Ovary (tissue), 9 donors: Measurements from ENCODE around the gene ISYNA1. TPM values are rescaled to one million over a fixed set of nuclear protein-coding genes. Genes with fewer than 3 reads are reported as not detected.

Experiments used
- DNase-seq, 5 donors: peaks; one replicate each; pipeline ENCODE4 v3.0.0-alpha.2; 2019 to 2020
- H3K27ac ChIP-seq, 2 donors: fragments of 200-600 bp; one replicate each; pipeline versions ENCODE4 v1.5.1 to v1.8.0; 2019 to 2022
- H3K27me3 ChIP-seq: fragments of 200-600 bp; one replicate; pipeline ENCODE4 v1.8.0; 2022
- H3K36me3 ChIP-seq: fragments of 200-600 bp; sonication (generic); one replicate; pipeline ENCODE4 v1.5.1; 2019
- H3K4me1 ChIP-seq: one replicate; pipeline ENCODE4 v1.8.1; 2013; ENCODE audit warnings: mild to moderate bottlenecking, moderate library complexity; ENCODE audit not compliant: insufficient read depth
- H3K4me3 ChIP-seq: fragments of 200-600 bp; sonication (generic); one replicate; pipeline ENCODE4 v1.5.1; 2017
- H3K9me3 ChIP-seq, 2 donors: fragments of 200-600 bp in 1 of 2; sonication (generic) in 1 of 2; one replicate each; pipeline versions ENCODE4 v1.5.1 to v1.8.1; 2013 to 2019; ENCODE audit warnings: mild to moderate bottlenecking in 1 of 2, moderate library complexity in 1 of 2
- EP300 ChIP-seq: sonication (generic); formaldehyde crosslinking; IDR thresholded peaks from one replicate; pipeline ENCODE4 v1.6.1; 2017; ENCODE audit warnings: antibody characterized with exemption
- POLR2A ChIP-seq: fragments of 450-650 bp; IDR thresholded peaks from one replicate; pipeline ENCODE4 v1.6.1; 2017; ENCODE audit warnings: antibody characterized with exemption, mild to moderate bottlenecking, moderate library complexity
- WGBS, 3 donors: extraction: QIAGEN DNeasy Blood & Tissue Kit in 1 of 3; methylation state at CpG; one replicate each; pipeline versions ENCODE4 v1.1.5 to v1.1.7; 2013 to 2017; 5-methylcytosine and 5-hydroxymethylcytosine counted together
- intact Hi-C, 4 donors: fragments of 100-400 bp; cut with DNase I; formaldehyde crosslinking; loops; one replicate each; pipeline versions ENCODE4 v1.11.0 to v1.15.1; 2022 to 2023
- polyA plus RNA-seq, 2 donors: library from polyadenylated mRNA; stranded (reverse); fragments of 200-250 nt in 1 of 2; fragments of 350-450 nt in 1 of 2; fragmentation: Illumina TruSeq in 1 of 2; extraction: RNeasy Lipid Tissue Mini Kit (QIAGEN cat#74804) in 1 of 2; gene quantifications; one replicate each; pipeline ENCODE4 v1.2.3, GENCODE V29; 2013 to 2014
- total RNA-seq, 7 donors: library from RNA; depleted of rRNA in 2 of 7; stranded (reverse); fragments of >200 nt in 2 of 7; fragmentation: NEBNext Ultra II Directional in 3 of 7; extraction: Animal tissue kit (Norgen Biotek cat#: 25700) in 3 of 7; gene quantifications; one replicate each; pipeline versions ENCODE4 v1.1.0 to v1.2.4, GENCODE V29; 2016 to 2023
- TF ChIP-seq, protein P1 (sequence below), 3 donors: fragments of 450-650 bp in 2 of 3; fragments of 200-600 bp in 1 of 3; IDR thresholded peaks; one replicate each; pipeline versions ENCODE4 v1.5.1 to v1.8.0; 2016 to 2022; ENCODE audit warnings: antibody characterized with exemption in 3 of 3, mild to moderate bottlenecking in 1 of 3
- donor health status: DM: no; HTN: no; CAD: no; lungs with moderate emphysema.
- donor health status: DM: no; HTN: no; CAD: no.
- donor health status: Bipolar disorder and iron deficiency.
- donor health status: DM: yes; HTN: yes; CAD: no.
- donor health status: DM: no; HTN: no; CAD: no.
- donor health status: DM: yes; HTN: yes; CAD: no.

The ISYNA1 gene
- total and polyA plus RNA-seq, 9 donors = 9.6 to 345 (median 183) TPM

DNA sequence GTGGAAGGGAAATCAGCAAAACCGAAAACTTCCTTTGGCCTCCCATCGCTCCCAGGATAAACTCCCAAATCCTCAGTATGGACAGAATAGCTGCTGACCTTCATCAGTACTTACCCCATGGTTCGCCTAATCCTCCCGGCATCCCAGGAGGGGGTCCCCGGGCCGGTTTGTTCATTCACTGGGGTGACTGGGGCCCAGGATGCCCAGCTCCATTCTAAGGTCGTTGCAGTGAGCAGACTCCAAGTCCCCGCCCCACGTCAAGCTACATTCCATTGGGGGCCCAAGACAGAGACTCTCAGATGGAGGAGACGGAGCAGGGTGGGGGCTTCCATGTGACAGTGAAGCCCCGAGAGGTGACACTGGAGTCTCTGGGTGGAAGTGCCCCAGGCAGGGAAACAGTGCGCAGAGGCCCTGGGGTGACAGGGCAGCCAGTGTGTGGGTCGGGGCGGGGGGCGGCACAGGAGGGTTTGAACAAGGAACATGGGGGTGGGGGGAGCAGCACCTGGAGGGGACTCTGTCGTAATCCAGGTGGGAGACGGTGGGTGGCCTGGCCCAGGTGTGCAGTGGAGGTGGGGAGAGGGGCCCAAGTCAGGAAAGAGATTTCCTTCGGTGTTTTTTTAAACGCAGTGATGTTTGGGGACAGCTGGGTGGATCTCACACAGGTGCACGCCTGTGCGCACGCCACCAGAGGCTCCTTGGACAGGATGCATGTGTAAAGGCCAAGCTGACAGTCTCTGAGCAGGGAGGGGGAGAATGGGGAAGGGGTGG, 13.6 kb downstream of the ISYNA1 start:
- Histone ChIP-seq H3K27ac (peak overlapping the region in 1 of 2 donors; percentile 2), H3K4me1 (peaks cover 17% of the 10 kb centered on the region), H3K4me3 (no peak overlapping the region), H3K36me3 (no peaks in the 10 kb centered on the region), H3K27me3 (no peaks in the 10 kb centered on the region), H3K9me3 (no peaks in the 10 kb centered on the region)
- DNase-seq = peak in 3 of 5 donors; percentile 36 to 45 (median 39)
- intact Hi-C loops = loop anchor here in 1 of 4 donors (10.0 kb wide), 1 partner anchor 420 kb away; the partner anchor contains the start of gene ARRDC2
- 75 to 79% (median 76%) methylated on average over 22 of the region's 22 CpGs for WGBS, 3 donors
- TF ChIP-seq EP300 (no peak), POLR2A (no peak)
- TF ChIP-seq, protein P1, sequence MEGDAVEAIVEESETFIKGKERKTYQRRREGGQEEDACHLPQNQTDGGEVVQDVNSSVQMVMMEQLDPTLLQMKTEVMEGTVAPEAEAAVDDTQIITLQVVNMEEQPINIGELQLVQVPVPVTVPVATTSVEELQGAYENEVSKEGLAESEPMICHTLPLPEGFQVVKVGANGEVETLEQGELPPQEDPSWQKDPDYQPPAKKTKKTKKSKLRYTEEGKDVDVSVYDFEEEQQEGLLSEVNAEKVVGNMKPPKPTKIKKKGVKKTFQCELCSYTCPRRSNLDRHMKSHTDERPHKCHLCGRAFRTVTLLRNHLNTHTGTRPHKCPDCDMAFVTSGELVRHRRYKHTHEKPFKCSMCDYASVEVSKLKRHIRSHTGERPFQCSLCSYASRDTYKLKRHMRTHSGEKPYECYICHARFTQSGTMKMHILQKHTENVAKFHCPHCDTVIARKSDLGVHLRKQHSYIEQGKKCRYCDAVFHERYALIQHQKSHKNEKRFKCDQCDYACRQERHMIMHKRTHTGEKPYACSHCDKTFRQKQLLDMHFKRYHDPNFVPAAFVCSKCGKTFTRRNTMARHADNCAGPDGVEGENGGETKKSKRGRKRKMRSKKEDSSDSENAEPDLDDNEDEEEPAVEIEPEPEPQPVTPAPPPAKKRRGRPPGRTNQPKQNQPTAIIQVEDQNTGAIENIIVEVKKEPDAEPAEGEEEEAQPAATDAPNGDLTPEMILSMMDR (IDR thresholded peaks at IDR 0.05) = no peak

DNA sequence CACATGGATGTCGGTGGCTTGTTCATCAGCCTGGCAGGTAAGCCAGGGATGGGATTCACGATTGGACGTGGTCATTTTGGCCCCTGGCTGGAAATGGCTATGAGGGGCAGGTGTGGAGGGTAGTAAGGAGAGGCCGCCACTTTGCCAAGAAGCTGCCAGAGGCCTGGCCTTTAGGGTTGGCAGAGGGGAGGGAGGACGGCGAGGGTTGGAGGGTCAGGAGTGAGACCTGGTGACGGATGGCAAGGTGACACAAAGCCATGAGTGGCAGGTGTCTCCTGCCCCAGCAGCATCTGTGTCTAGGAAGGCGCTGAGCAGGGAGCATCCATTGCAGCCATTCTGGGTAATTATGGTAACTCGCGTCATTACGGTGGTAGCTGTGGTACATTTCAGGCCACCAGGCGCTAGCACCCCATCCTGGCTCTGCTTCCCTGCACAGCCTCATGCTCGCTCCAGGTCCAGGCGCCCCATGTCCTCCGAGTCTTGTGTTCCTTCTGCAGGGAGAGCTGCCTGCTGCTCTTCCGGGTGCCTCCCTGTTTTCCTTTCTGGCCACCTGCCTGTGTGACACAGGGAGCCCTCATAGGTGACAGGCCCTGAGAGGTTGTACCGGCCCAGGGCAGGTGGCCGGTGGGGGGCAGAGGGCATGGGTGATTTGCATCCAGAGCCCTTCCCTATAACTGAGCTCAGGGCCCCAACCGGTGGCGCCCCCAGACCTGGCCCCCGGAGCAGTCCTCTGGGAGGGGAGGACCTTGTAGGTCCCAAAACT, 14.5 kb downstream of the ISYNA1 start:
- H3K4me1 ChIP-seq = peaks cover 22% of the 10 kb centered on the region
- no peaks in the 10 kb centered on the region for H3K9me3 ChIP-seq
- H3K36me3 ChIP-seq = no peaks in the 10 kb centered on the region
- TF ChIP-seq EP300 (no peak), POLR2A (no peak)
- TF ChIP-seq, protein P1 (IDR thresholded peaks at IDR 0.05) = no peak
- intact Hi-C loops = loop anchor here in 1 of 4 donors (10.0 kb wide), 1 partner anchor 419 kb away; the partner anchor contains the start of gene ARRDC2
- H3K4me3 ChIP-seq = no peak overlapping the region
- peak in 3 of 5 donors; percentile 17 to 39 (median 34) for DNase-seq
- no peaks in the 10 kb centered on the region for H3K27me3 ChIP-seq
- H3K27ac ChIP-seq = no peak overlapping the region
- 74 to 77% (median 75%) methylated on average over 21 of the region's 21 CpGs for WGBS, 3 donors

GRCh38 chr19:18422530-18423191, 15.3 kb downstream of the ISYNA1 start:
- H3K27ac ChIP-seq = no peak overlapping the region
- H3K9me3 ChIP-seq = no peaks in the 10 kb centered on the region
- no peak overlapping the region for H3K4me3 ChIP-seq
- 72 to 75% (median 74%) methylated on average over 14 of the region's 14 CpGs for WGBS, 3 donors
- peak in 3 of 5 donors; percentile 32 to 40 (median 33) for DNase-seq
- H3K27me3 ChIP-seq = no peaks in the 10 kb centered on the region
- TF ChIP-seq POLR2A (no peak), EP300 (no peak)
- TF ChIP-seq, protein P1 (IDR thresholded peaks at IDR 0.05) = no peak
- intact Hi-C loops = loop anchor here in 1 of 4 donors (10.0 kb wide), 1 partner anchor 418 kb away; the partner anchor contains the start of gene ARRDC2
- H3K4me1 ChIP-seq = peaks cover 27% of the 10 kb centered on the region
- H3K36me3 ChIP-seq = no peaks in the 10 kb centered on the region

DNA sequence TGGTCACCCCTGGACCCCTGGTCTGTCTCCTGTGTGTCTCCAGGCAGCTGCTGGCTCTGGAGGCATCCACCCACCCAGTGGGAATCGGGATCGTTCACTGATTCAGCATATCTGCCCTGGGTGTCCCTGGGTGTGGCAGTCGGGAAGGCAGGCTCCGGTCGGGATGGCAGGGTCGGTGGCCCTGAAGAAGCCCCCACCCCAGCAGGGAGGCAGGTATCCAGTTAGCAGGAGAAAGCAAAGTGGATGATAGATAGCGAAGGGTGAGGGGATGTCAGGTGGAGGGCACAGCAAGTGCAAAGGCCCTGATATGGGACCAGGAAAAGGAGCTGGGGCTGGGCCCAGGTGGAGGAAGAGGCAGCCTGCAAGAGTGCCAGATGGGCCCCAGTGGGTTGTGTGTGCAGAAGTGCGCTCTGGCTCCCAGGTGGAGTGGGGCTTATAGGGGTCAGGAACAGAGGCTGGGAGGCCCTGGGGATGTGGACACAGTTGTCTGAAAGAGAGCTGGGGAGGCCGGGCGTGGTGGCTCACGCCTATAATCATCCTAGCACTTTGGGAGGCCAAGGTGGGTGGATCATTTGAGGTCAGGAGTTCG, 16.5 kb downstream of the ISYNA1 start:
- no peaks in the 10 kb centered on the region for H3K36me3 ChIP-seq
- WGBS, 3 donors = 74 to 80% (median 76%) methylated on average over 12 of the region's 12 CpGs
- no peaks in the 10 kb centered on the region for H3K27me3 ChIP-seq
- DNase-seq = peak in 3 of 5 donors; percentile 42 to 44 (median 44)
- H3K27ac ChIP-seq = peak overlapping the region in 1 of 2 donors; percentile 23
- H3K4me1 ChIP-seq = peaks cover 26% of the 10 kb centered on the region
- TF ChIP-seq, protein P1 (IDR thresholded peaks at IDR 0.05) = no peak
- TF ChIP-seq EP300 = no peak
- TF ChIP-seq POLR2A = no peak
- intact Hi-C loops = loop anchor here in 1 of 4 donors (10.0 kb wide), 1 partner anchor 417 kb away; the partner anchor contains the start of gene ARRDC2
- H3K4me3 ChIP-seq = no peak overlapping the region
- no peaks in the 10 kb centered on the region for H3K9me3 ChIP-seq
